ENCODE data around the gene NAP1L4. TPM values are rescaled to one million over a fixed set of nuclear protein-coding genes. Genes with fewer than 3 reads are reported as not detected.

NAP1L4 gene
- total RNA-seq, 2 donors from 2014 or later: 45.9 to 57.7 TPM

GRCh38 chr11:2924821-2925675 is 67.1 kb downstream of the NAP1L4 start:
- TF ChIP-seq POLR2A (IDR thresholded peaks at IDR 0.05): no peak
- TF ChIP-seq CTCF (IDR thresholded peaks at IDR 0.05): no peak
- Histone ChIP-seq H3K4me1 (peaks cover 20% of the 10 kb centered on the region), H3K4me3 (no peak overlapping the region), H3K36me3 (replicated peaks in 1 of 2; ENCODE audit: insufficient read depth in 1 of 2, low read depth in 2 of 2) (no peaks in the 10 kb centered on the region), H3K27me3 (peaks cover 0 to 5% of the 10 kb centered on the region in 2 donors), H3K27ac (no peak overlapping the region), H3K9me3 (no peaks in the 10 kb centered on the region)
- intact Hi-C loops (cut with DNase I): no loop called here
- 92 to 95% methylated on average over 30 of the region's 30 CpGs for WGBS, 2 donors
- ATAC-seq: no peak
- DNase-seq: peak in 1 of 4 donors; percentile 11

- Histone ChIP-seq H3K36me3 (replicated peaks in 1 of 2; ENCODE audit: insufficient read depth in 1 of 2, low read depth in 2 of 2) (no peaks in the 10 kb centered on the region), H3K27ac (no peak overlapping the region), H3K4me3 (no peak overlapping the region), H3K4me1 (peaks cover 13% of the 10 kb centered on the region), H3K27me3 (no peaks in the 10 kb centered on the region), H3K9me3 (no peaks in the 10 kb centered on the region)
- TF ChIP-seq POLR2A (IDR thresholded peaks at IDR 0.05) (no peak), CTCF (IDR thresholded peaks at IDR 0.05) (no peak)
- no peak for ATAC-seq
- WGBS, 2 donors: 60 to 64% methylated on average over 1 to 10 of the region's 10 CpGs
- intact Hi-C loops (cut with DNase I): no loop called here
- peak in 2 of 4 donors; percentile 62 to 81 for DNase-seq
Measured at GRCh38 chr11:2924381-2924780, 67.7 kb downstream of the NAP1L4 start.

GRCh38 chr11:2923446-2924375 is 68.4 kb downstream of the NAP1L4 start:
- Histone ChIP-seq H3K27ac (no peak overlapping the region), H3K4me3 (no peak overlapping the region), H3K36me3 (replicated peaks in 1 of 2; ENCODE audit: insufficient read depth in 1 of 2, low read depth in 2 of 2) (no peaks in the 10 kb centered on the region), H3K4me1 (peaks cover 9% of the 10 kb centered on the region), H3K9me3 (no peaks in the 10 kb centered on the region), H3K27me3 (no peaks in the 10 kb centered on the region)
- no peak for TF ChIP-seq CTCF (IDR thresholded peaks at IDR 0.05)
- 88 to 98% methylated on average over 11 to 17 of the region's 22 CpGs for WGBS, 2 donors
- intact Hi-C loops (cut with DNase I): no loop called here
- no peak for ATAC-seq
- DNase-seq: no peak

GRCh38 chr11:2922655-2923054 is 69.5 kb downstream of the NAP1L4 start:
- no peaks in the 10 kb centered on the region for H3K9me3 ChIP-seq
- intact Hi-C loops (cut with DNase I): no loop called here
- TF ChIP-seq POLR2A (IDR thresholded peaks at IDR 0.05): no peak
- TF ChIP-seq CTCF (IDR thresholded peaks at IDR 0.05): no peak
- DNase-seq (no peak), ATAC-seq (no peak)
- H3K36me3 ChIP-seq (replicated peaks in 1 of 2; ENCODE audit: insufficient read depth in 1 of 2, low read depth in 2 of 2): no peaks in the 10 kb centered on the region
- no peak overlapping the region for H3K27ac ChIP-seq
- H3K4me3 ChIP-seq: no peak overlapping the region
- WGBS, 2 donors: 76 to 100% methylated on average over 1 to 3 of the region's 3 CpGs
- H3K27me3 ChIP-seq: no peaks in the 10 kb centered on the region
- H3K4me1 ChIP-seq: no peaks in the 10 kb centered on the region
